ENCODE data around the gene AP2B1. TPM values are rescaled to one million over a fixed set of nuclear protein-coding genes. Genes with fewer than 3 reads are reported as not detected.
A peak's percentile ranks its signal among the peaks of the same experiment; 100 is the strongest.

AP2B1 gene
- total and polyA plus RNA-seq, 9 of the 15 experiments (the other 6 are each of a cell fraction or from before 2014, with no cell fraction given) = 60.1 to 287 (median 105) TPM

DNA sequence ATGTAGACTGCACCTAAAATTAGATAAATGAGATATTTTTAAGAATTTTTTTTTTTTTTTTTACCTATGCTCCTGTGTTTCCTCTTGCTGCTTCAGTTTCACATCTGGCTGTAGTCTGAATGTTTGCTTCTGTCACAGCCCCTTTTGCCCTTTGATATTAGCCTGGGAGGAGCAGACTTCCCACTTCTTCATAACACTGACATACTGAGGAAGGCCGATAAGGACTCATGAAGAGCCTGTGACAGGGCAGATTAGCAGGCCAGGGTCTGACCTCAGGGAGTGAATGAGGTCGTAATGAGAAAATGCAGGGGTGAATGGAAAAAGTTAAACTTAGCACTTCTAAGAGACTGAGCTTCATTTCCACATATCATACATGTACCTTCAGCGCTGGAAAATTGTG, 26.4 kb upstream of the AP2B1 start, which contains the start of gene SLFN14 (continued):
- TF ChIP-seq RBM22 (IDR thresholded peaks at IDR 0.05; ENCODE audit: low read depth, low read length, poor library complexity, severe bottlenecking) (no peak), CHD4 (IDR thresholded peaks at IDR 0.05; ENCODE audit: insufficient read depth, insufficient replicate concordance, low read depth, low read length, poor library complexity, severe bottlenecking) (no peak), POLR2B (IDR thresholded peaks at IDR 0.05; ENCODE audit: low read depth, partially characterized antibody) (peak; percentile 65), TBL1XR1 (IDR thresholded peaks at IDR 0.05; ENCODE audit: low read length in 2 of 2) (peak; percentile 95 to 98), TEAD1 (CRISPR knock-in tag; IDR thresholded peaks at IDR 0.05) (peak in 1 of 2 experiments; percentile 89; a peak in 2 of 4 replicates), RREB1 (CRISPR knock-in tag; IDR thresholded peaks at IDR 0.05) (no peak), U2AF2 (optimal IDR thresholded peaks at IDR 0.05; ENCODE audit: low read depth, low read length) (no peak), ZNF274 (IDR thresholded peaks at IDR 0.05; ENCODE audit: borderline replicate concordance, low read depth, low read length) (peak; percentile 72; the same call in 1 of the 2 replicates), ARID1B (IDR thresholded peaks at IDR 0.05) (peak; percentile 100), ELF2 (CRISPR knock-in tag; IDR thresholded peaks at IDR 0.05) (no peak), TARDBP (IDR thresholded peaks at IDR 0.05) (peak; percentile 92; the same call in 1 of the 2 replicates), LCOR (CRISPR knock-in tag; IDR thresholded peaks at IDR 0.05) (no peak)
- TF ChIP-seq, protein P1, sequence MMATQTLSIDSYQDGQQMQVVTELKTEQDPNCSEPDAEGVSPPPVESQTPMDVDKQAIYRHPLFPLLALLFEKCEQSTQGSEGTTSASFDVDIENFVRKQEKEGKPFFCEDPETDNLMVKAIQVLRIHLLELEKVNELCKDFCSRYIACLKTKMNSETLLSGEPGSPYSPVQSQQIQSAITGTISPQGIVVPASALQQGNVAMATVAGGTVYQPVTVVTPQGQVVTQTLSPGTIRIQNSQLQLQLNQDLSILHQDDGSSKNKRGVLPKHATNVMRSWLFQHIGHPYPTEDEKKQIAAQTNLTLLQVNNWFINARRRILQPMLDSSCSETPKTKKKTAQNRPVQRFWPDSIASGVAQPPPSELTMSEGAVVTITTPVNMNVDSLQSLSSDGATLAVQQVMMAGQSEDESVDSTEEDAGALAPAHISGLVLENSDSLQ (IDR thresholded peaks at IDR 0.05) = peak; percentile 93

All from K562 (cell line).